ENCODE results near the gene ZBTB20.

DNA sequence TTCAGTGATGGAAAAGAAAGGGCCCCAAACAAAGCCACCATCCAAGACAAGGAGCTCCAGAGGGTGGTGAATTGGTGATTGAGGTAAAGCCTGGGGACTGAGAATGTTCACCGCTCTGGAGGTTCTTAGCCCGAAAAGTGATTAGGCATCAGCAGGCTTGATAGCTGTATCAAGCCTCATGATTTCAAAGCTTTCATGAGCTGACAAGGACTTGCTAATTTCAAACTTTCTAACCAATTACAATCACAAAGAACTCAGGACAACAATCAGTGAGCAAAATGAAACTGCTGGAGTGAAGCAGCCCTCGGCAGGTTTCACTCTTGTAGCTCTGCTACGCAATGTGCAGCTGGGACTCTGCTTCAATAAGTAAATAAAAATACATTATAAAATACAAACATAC, 461.9 kb downstream of the ZBTB20 start:
- TF ChIP-seq, protein P1, sequence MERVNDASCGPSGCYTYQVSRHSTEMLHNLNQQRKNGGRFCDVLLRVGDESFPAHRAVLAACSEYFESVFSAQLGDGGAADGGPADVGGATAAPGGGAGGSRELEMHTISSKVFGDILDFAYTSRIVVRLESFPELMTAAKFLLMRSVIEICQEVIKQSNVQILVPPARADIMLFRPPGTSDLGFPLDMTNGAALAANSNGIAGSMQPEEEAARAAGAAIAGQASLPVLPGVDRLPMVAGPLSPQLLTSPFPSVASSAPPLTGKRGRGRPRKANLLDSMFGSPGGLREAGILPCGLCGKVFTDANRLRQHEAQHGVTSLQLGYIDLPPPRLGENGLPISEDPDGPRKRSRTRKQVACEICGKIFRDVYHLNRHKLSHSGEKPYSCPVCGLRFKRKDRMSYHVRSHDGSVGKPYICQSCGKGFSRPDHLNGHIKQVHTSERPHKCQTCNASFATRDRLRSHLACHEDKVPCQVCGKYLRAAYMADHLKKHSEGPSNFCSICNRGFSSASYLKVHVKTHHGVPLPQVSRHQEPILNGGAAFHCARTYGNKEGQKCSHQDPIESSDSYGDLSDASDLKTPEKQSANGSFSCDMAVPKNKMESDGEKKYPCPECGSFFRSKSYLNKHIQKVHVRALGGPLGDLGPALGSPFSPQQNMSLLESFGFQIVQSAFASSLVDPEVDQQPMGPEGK (CRISPR knock-in tag; IDR thresholded peaks at IDR 0.05; ENCODE audit: borderline replicate concordance), result no peak
- TF ChIP-seq ISL1 (CRISPR knock-in tag; IDR thresholded peaks at IDR 0.05) (no peak), TOX (CRISPR knock-in tag; IDR thresholded peaks at IDR 0.05; ENCODE audit: borderline replicate concordance) (no peak), SNAI2 (CRISPR knock-in tag; IDR thresholded peaks at IDR 0.05) (no peak)

Data from SK-N-SH treated with all-trans-retinoic acid at 6 μM for 48 hours (cell line).